H1 (cell line): ENCODE measurements around the gene FAM50B. TPM values are rescaled to one million over a fixed set of nuclear protein-coding genes. Genes with fewer than 3 reads are reported as not detected.
A peak's percentile ranks its signal among the peaks of the same experiment; 100 is the strongest.

Experiments used
- CTCF ChIA-PET: fragments of 300-600 bp; sonication (Branson Sonifier 250); formaldehyde crosslinking; loops from one replicate; lab custom pipeline; 2021; ENCODE audit not compliant: partially characterized antibody; lab: Charles Lee
- POLR2A ChIA-PET: fragments of 300-600 bp; sonication (Branson Sonifier 250); formaldehyde crosslinking; loops from one replicate; lab custom pipeline; 2021; ENCODE audit warnings: inconsistent platforms; ENCODE audit not compliant: partially characterized antibody; lab: Charles Lee
- DNase-seq, 2 experiments: peaks; one replicate each; pipeline versions ENCODE4 v3.0.0 to v3.0.0-alpha.2; 2010 to 2022; ENCODE audit warnings: low spot score in 2 of 2, low read depth in 1 of 2, mixed read lengths in 1 of 2
- FAIRE-seq: peaks from 2 replicates; lab custom pipeline; 2011; peaks lifted over from hg19 to GRCh38; lab: Jason Lieb, UNC
- H2AFZ ChIP-seq: 2 replicates; pipeline ENCODE4 v1.8.1; 2012; ENCODE audit warnings: low read length, inconsistent platforms
- H2AK5ac ChIP-seq: 2 replicates; pipeline ENCODE4 v1.6.1; 2013; ENCODE audit warnings: low read depth, low read length
- H2BK120ac ChIP-seq: replicated peaks from 2 replicates; pipeline ENCODE3; 2013; ENCODE audit warnings: low read depth, low read length, inconsistent platforms
- H2BK12ac ChIP-seq: 2 replicates; pipeline ENCODE4 v1.6.1; 2013; ENCODE audit warnings: low read depth, low read length
- H2BK15ac ChIP-seq: 2 replicates; pipeline ENCODE4 v1.6.1; 2013; ENCODE audit warnings: low read length
- H2BK20ac ChIP-seq: 2 replicates; pipeline ENCODE4 v1.6.1; 2013; ENCODE audit warnings: low read length
- H2BK5ac ChIP-seq: 2 replicates; pipeline ENCODE4 v1.6.1; 2013; ENCODE audit warnings: low read depth, low read length
- H3K14ac ChIP-seq: 2 replicates; pipeline ENCODE4 v1.6.1; 2013; ENCODE audit warnings: inconsistent platforms; ENCODE audit not compliant: insufficient read length
- H3K18ac ChIP-seq: 2 replicates; pipeline ENCODE4 v1.6.1; 2013; ENCODE audit warnings: low read length; ENCODE audit errors: extremely low read depth
- H3K23ac ChIP-seq: 2 replicates; pipeline ENCODE4 v1.6.1; 2013; ENCODE audit warnings: inconsistent platforms; ENCODE audit not compliant: insufficient read length
- H3K23me2 ChIP-seq: 2 replicates; pipeline ENCODE4 v1.6.1; 2013; ENCODE audit warnings: low read depth, low read length
- H3K27ac ChIP-seq: 2 replicates; pipeline ENCODE4 v1.6.1; 2011; ENCODE audit warnings: low read depth, low read length, inconsistent platforms
- H3K27me3 ChIP-seq, 4 experiments: replicated peaks in 1 of 4; 1 replicate in 1 of 4; 2 replicates in 3 of 4; pipeline versions ENCODE4 v1.6.1 to v1.8.1; 2011 to 2013; ENCODE audit warnings: low read length in 3 of 4, mild to moderate bottlenecking in 3 of 4, inconsistent platforms in 2 of 4, mixed read lengths in 2 of 4, moderate library complexity in 1 of 4; ENCODE audit not compliant: control insufficient read depth in 3 of 4, insufficient read depth in 3 of 4; ENCODE audit errors: extremely low read depth in 1 of 4
- H3K36me3 ChIP-seq, 4 experiments: 2 replicates each; pipeline versions ENCODE4 v1.6.1 to v1.8.1; 2011 to 2013; ENCODE audit warnings: mild to moderate bottlenecking in 4 of 4, low read length in 3 of 4, moderate library complexity in 2 of 4, control low read depth in 1 of 4, inconsistent platforms in 1 of 4; ENCODE audit not compliant: insufficient read depth in 4 of 4, control insufficient read depth in 2 of 4
- H3K4ac ChIP-seq: replicated peaks from 2 replicates; pipeline ENCODE3; 2013; ENCODE audit warnings: low read length, low read depth, mixed read lengths, inconsistent platforms; ENCODE audit not compliant: insufficient read length
- H3K4me1 ChIP-seq, 4 experiments: replicated peaks in 1 of 4; 1 replicate in 1 of 4; 2 replicates in 3 of 4; pipeline versions ENCODE4 v1.6.1 to v1.8.1; 2011 to 2013; ENCODE audit warnings: low read length in 3 of 4, inconsistent platforms in 2 of 4, mixed read lengths in 1 of 4; ENCODE audit not compliant: insufficient read depth in 4 of 4, control insufficient read depth in 3 of 4
- H3K4me2 ChIP-seq, 2 experiments: 2 replicates each; pipeline versions ENCODE4 v1.6.1 to v1.8.1; 2011 to 2013; ENCODE audit warnings: low read depth in 2 of 2, low read length in 2 of 2, control low read depth in 1 of 2, inconsistent platforms in 1 of 2, mild to moderate bottlenecking in 1 of 2; ENCODE audit not compliant: insufficient read depth in 1 of 2
- H3K4me3 ChIP-seq, 4 experiments: fragments of 200-600, 300-600 bp in 1 of 4; sonication (generic), shearing (Covaris generic), sonication (Bioruptor Twin) in 1 of 4; 2 replicates each; pipeline versions ENCODE4 v1.5.1 to v1.8.1; 2011 to 2016; ENCODE audit warnings: low read length in 4 of 4, low read depth in 3 of 4, control low read depth in 2 of 4, inconsistent platforms in 2 of 4, mild to moderate bottlenecking in 2 of 4, mixed read lengths in 1 of 4, moderate library complexity in 1 of 4; ENCODE audit not compliant: insufficient read depth in 2 of 4; ENCODE audit errors: extremely low read depth in 1 of 4
- H3K56ac ChIP-seq: replicated peaks from 2 replicates; pipeline ENCODE3; 2013; ENCODE audit warnings: low read depth, mild to moderate bottlenecking, mixed read lengths, low read length, inconsistent platforms; ENCODE audit not compliant: insufficient read length
- H3K79me1 ChIP-seq: 2 replicates; pipeline ENCODE4 v1.6.1; 2013; ENCODE audit warnings: low read depth, low read length, control low read depth
- H3K79me2 ChIP-seq, 2 experiments: 2 replicates each; pipeline versions ENCODE4 v1.6.1 to v1.8.1; 2012 to 2013; ENCODE audit warnings: low read length in 2 of 2, mild to moderate bottlenecking in 2 of 2, inconsistent platforms in 1 of 2; ENCODE audit not compliant: insufficient read depth in 2 of 2, control insufficient read depth in 1 of 2
- H3K9ac ChIP-seq, 4 experiments: replicated peaks in 1 of 4; 1 replicate in 1 of 4; 2 replicates in 3 of 4; pipeline versions ENCODE4 v1.6.1 to v1.8.1; 2011 to 2013; ENCODE audit warnings: low read depth in 3 of 4, low read length in 3 of 4, control low read depth in 2 of 4, mild to moderate bottlenecking in 2 of 4, moderate library complexity in 2 of 4, inconsistent platforms in 1 of 4; ENCODE audit errors: extremely low read depth in 1 of 4
- H3K9me3 ChIP-seq, 2 experiments: 2 replicates each; pipeline versions ENCODE4 v1.6.1 to v1.8.1; 2012 to 2013; ENCODE audit warnings: mild to moderate bottlenecking in 2 of 2, moderate library complexity in 2 of 2, control low read depth in 1 of 2, inconsistent platforms in 1 of 2, low read depth in 1 of 2, low read length in 1 of 2, mixed read lengths in 1 of 2; ENCODE audit not compliant: insufficient read depth in 2 of 2
- H4K20me1 ChIP-seq, 2 experiments: replicated peaks in 1 of 2; 2 replicates each; pipeline versions ENCODE3 to v1.8.1; 2011 to 2013; ENCODE audit warnings: inconsistent platforms in 2 of 2, low read length in 2 of 2, mild to moderate bottlenecking in 1 of 2; ENCODE audit not compliant: insufficient read depth in 2 of 2, control insufficient read depth in 1 of 2
- H4K5ac ChIP-seq: 2 replicates; pipeline ENCODE4 v1.6.1; 2013; ENCODE audit warnings: low read length, low read depth, mixed read lengths, inconsistent platforms; ENCODE audit not compliant: insufficient read length
- H4K8ac ChIP-seq: 2 replicates; pipeline ENCODE4 v1.8.0; 2013; ENCODE audit warnings: mild to moderate bottlenecking, moderate library complexity, low read length, inconsistent platforms; ENCODE audit not compliant: insufficient read depth; ENCODE audit errors: extremely low read depth
- H4K91ac ChIP-seq: replicated peaks from 2 replicates; pipeline ENCODE3; 2013; ENCODE audit warnings: low read length, mixed read lengths, inconsistent platforms; ENCODE audit not compliant: insufficient read length
- CHD2 ChIP-seq: IDR thresholded peaks from 2 replicates; pipeline ENCODE4 v1.6.1; 2012; ENCODE audit warnings: low read length, improper control_type of control experiment
- HDAC6 ChIP-seq: IDR thresholded peaks from one replicate; pipeline ENCODE4 v1.7.1; 2012; ENCODE audit warnings: low read depth, mild to moderate bottlenecking, inconsistent platforms, low read length, moderate library complexity
- KDM4A ChIP-seq: IDR thresholded peaks from one replicate; pipeline ENCODE4 v1.7.1; 2012; ENCODE audit warnings: low read depth, mild to moderate bottlenecking, moderate library complexity, low read length, inconsistent platforms; ENCODE audit not compliant: severe bottlenecking
- SIRT6 ChIP-seq: IDR thresholded peaks from one replicate; pipeline ENCODE4 v1.7.1; 2012; ENCODE audit warnings: low read length, inconsistent platforms
- TAF7 ChIP-seq: optimal IDR thresholded peaks from 2 replicates; pipeline ENCODE3; 2011; ENCODE audit warnings: low read depth, mild to moderate bottlenecking, inconsistent platforms, low read length, moderate library complexity, borderline replicate concordance
- WGBS, 2 experiments: shearing (Covaris generic) in 1 of 2; methylation state at CpG; one replicate each; pipeline versions ENCODE4 v1.1.6 to v1.1.7; 2013 to 2015; ENCODE audit warnings: low lambda C conversion rate in 2 of 2, mixed read lengths in 2 of 2, inconsistent platforms in 1 of 2, low coverage in 1 of 2, missing lambda C conversion rate in 1 of 2; ENCODE audit not compliant: insufficient replicate concordance in 2 of 2, insufficient coverage in 1 of 2, insufficient read length in 1 of 2; ENCODE audit errors: extremely low coverage in 1 of 2, missing lambda C conversion rate in 1 of 2; 5-methylcytosine and 5-hydroxymethylcytosine counted together
- polyA plus RNA-seq, 7 experiments: library from polyadenylated mRNA; depleted of rRNA in 3 of 7; stranded (reverse) in 5 of 7; unstranded in 2 of 7; fragments of >200 nt in 5 of 7; fragments of 200-250 nt in 2 of 7; gene quantifications; 1 replicate in 5 of 7; 2 replicates in 1 of 7; 4 replicates in 1 of 7; pipeline versions ENCODE4 v1.2.1 to v1.2.3, GENCODE V29; 2011 to 2013; ENCODE audit warnings: missing spikeins in 2 of 7, mixed read lengths in 2 of 7
- total RNA-seq: library from RNA; stranded (reverse); fragmentation: NEBNext Ultra II Directional; extraction: Animal tissue kit (Norgen Biotek cat#: 25700); gene quantifications from 2 replicates; pipeline ENCODE4 v1.2.1, GENCODE V29; 2021

FAM50B gene
- total and polyA plus RNA-seq, 2 of the 8 experiments (the other 6 are each of a cell fraction or from before 2014, with no cell fraction given) = 3.1 to 3.2 TPM

DNA sequence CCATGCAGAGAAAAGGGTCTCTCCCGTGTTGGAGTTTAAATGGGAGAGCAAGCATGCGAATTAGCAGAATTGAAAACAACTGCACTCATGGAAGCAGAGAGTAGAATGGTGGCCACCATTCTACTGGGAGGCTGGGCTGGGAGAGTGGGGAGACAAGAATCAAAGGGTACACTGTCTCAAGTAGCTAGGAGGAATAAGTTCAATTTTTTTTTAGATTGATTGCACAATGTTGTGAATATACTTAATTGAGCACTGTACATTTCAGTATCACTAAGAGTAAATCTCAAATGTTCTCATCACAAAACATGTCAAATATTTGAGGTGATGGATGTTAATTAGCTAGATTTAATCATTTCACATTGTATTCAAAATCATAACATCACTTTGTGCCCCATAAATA lies 34.6 kb upstream of the FAM50B start:
- CTCF ChIA-PET = interaction anchor here (1.0 to 2.0 kb wide), 5 partner anchors 11 to 164 kb away, joined by 3 to 5 read pairs (median 3); partner anchors contain the start of gene FAM50B
- no peak for DNase-seq
- 0 out of 7 replicates have a peak, but pooled peaks cover 0 to 2% (median 0%) of the 10 kb centered on the region in 4 experiments for H3K27me3 ChIP-seq
- POLR2A ChIA-PET = interaction anchor here (0.8 kb wide), 1 partner anchor 9 kb away, joined by 3 read pairs; no protein-coding TSS in a partner anchor
- H3K14ac ChIP-seq = no peak overlapping the region
- H3K23ac ChIP-seq = no peak overlapping the region
- H2BK12ac ChIP-seq = 0 out of 2 replicates have a peak overlapping the region, but pooled peaks have one; percentile 45
- TF ChIP-seq HDAC6 = no peak
- TF ChIP-seq KDM4A = no peak
- TF ChIP-seq CHD2 = no peak
- no peak for TF ChIP-seq SIRT6
- no peak for TF ChIP-seq TAF7
- no peak overlapping the region for H4K5ac ChIP-seq
- peaks cover 0 to 5% (median 3%) of the 10 kb centered on the region in 4 experiments; a peak in 3 of 7 replicates for H3K4me1 ChIP-seq
- no peak overlapping the region for H3K18ac ChIP-seq
- WGBS, 2 experiments = 92% methylated on average over 2 of the region's 2 CpGs; no CpG with 5 or more reads in 1 of the 2 experiments
- no peak overlapping the region for H2BK15ac ChIP-seq
- H3K27ac ChIP-seq = no peak overlapping the region
- H2BK5ac ChIP-seq = no peak overlapping the region
- H3K79me1 ChIP-seq = no peaks in the 10 kb centered on the region
- H4K20me1 ChIP-seq = no peaks in the 10 kb centered on the region
- H2AFZ ChIP-seq = no peak overlapping the region
- H3K4ac ChIP-seq = no peak overlapping the region
- no peak overlapping the region for H3K56ac ChIP-seq
- H2AK5ac ChIP-seq = no peak overlapping the region
- no peak overlapping the region for H2BK120ac ChIP-seq
- no peaks in the 10 kb centered on the region for H3K79me2 ChIP-seq
- H3K23me2 ChIP-seq = no peaks in the 10 kb centered on the region
- no peak for FAIRE-seq
- H3K4me2 ChIP-seq = no peak overlapping the region
- H4K8ac ChIP-seq = no peak overlapping the region
- no peaks in the 10 kb centered on the region for H3K36me3 ChIP-seq
- H3K4me3 ChIP-seq = no peak overlapping the region
- no peak overlapping the region for H3K9ac ChIP-seq
- no peak overlapping the region for H4K91ac ChIP-seq
- no peak overlapping the region for H2BK20ac ChIP-seq
- H3K9me3 ChIP-seq = no peaks in the 10 kb centered on the region
